ENCODE results near the gene RARB.

Gene RARB

GRCh38 chr3:25472731-25473130, 44.7 kb downstream of the RARB start:
- DNase-seq (ENCODE audit: low spot score), result peak; percentile 40

GRCh38 chr3:25473246-25473645, 45.2 kb downstream of the RARB start:
- DNase-seq (ENCODE audit: low spot score), result peak; percentile 69

DNA sequence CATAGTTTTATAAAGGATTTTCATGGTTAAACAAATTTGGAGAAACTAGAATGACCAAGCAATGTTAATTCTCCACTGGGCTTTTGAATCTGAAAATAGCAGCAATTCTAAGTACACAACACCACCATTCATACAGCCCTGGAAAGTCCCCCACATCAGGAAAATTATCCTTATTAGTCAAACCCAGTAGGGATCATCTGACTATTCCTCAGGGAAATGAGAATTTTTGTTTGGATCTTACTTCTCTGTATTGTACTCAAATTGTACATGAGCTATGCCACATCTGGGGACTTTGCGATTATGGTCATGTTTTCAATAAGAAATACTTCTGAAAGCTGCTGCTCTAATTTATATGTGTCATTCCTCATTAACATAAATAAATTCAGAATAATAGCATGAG, 46.0 kb downstream of the RARB start:
- DNase-seq (ENCODE audit: low spot score), result no peak

DNA sequence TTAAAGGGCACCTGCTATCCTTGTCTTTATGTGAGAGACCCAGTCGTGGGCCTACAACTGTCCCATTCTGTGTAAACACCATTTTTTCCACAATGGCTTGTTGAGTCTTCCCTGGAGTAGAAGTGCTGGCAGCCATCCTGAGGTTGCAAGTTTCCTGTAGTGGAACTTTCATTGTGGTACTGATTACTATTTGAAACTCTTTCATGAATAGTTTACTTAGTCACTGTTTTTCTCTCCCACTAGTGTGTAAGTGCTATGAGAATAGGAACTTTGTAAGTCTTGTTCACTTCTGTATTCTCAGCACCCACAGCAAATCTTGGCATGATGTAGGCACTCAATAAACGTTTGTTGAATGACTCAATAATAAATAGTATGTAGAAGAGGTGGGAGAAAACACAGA, 48.6 kb downstream of the RARB start:
- no peak for DNase-seq (ENCODE audit: low spot score)

DNA sequence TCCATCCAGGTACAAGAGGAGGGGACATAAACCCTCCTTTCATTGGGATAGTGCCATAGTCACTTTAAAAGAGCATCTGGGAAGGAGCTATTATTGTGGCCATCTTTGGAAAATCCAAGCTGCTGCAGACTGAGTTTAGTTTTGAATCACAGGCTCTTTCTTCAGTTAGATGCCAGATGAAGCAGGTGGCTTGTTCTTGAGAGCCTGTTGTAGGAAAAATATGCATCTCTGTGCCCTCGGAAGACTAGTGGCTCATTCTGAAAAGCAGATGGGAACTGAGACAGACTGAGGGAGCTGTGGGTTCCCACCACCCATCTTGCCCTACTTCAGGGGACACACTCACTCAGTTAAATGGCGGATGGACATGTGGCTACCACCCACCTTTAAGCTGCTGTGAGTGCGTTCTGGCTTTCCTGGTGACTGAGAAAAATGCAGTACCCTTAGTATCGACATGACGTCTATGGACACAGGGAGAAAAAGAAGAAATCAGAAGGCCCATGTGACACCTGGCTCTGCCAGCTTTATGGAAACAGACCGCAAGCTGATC, 50.2 kb downstream of the RARB start:
- DNase-seq (ENCODE audit: low spot score), result no peak

- no peak for DNase-seq (ENCODE audit: low spot score)
These were observed 51.1 kb downstream of the RARB start for GRCh38 chr3:25478964-25479726.

DNA sequence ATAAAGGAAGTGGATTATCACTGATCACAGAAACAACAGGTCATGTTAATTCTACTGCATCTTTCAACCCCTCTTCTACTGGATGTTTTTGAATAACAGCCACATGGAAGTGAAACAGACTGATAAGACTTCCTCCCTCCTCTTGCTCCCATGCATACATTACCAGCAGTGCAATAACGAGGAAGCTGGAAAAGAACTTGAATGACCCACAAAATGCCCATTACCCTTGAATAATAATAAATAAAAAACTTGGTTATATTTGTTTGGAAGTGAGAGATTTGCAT, 51.6 kb downstream of the RARB start:
- DNase-seq (ENCODE audit: low spot score), result no peak

DNA sequence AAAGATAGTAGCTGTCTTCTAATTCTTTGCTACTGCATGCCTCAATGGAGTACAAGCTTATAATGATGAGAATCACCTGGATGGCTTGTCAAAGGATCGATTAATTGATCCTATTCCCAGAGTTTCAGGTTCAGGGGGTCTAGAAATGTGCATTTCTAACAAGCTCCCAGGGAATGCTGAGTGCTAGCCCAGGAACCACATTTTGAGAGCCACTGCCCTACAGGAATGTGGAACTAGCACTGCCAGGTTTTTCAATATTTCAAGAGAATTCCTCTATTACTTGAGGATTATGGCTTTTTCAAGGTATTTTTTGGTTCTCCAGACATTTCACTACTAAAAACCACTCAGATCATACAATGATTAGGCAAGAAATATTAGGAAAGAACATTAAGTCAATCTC, 52.7 kb downstream of the RARB start:
- DNase-seq (ENCODE audit: low spot score), result no peak

GRCh38 chr3:25481386-25481785, 53.3 kb downstream of the RARB start:
- DNase-seq (ENCODE audit: low spot score), result no peak

DNA sequence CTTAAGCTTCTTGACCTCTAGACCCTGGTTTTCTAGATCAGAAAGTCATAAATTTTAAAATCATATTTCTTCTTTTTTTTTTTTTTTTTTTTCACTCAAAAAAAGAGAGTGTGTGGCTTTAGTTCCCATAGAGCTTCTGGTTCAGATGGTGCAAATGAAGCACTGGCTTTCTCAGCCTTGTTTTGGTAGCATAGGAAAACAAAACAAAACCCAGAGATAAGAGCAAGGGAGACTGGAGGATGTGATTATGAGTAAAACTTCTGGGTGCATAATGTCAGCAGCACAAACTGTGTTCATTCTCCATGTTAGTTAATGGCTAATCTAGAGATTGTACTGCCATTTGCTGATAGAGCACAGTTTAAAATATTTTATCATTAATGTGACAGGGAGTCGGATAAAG, 55.4 kb downstream of the RARB start:
- DNase-seq (ENCODE audit: low spot score), result no peak

DNA sequence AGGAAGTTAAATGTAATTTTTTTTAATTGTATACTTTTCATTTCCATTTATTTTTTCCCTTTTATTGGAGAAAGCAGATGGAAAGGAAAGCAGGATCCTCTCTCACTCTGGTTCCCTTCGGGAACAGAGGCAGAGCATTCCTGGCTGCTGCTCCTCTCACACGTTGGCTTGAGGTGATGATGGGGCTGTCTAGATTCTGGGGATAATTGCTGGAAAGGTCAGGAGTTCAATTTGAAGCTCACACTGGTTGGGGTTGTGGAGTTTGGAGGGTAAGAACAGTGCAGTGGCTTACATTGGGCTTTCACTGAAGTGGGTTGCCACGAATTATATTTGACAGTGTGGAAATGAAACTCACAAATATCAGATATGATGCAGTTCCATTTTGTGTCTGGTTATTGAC, 57.6 kb downstream of the RARB start:
- DNase-seq (ENCODE audit: low spot score), result no peak

GRCh38 chr3:25486932-25487331, 58.9 kb downstream of the RARB start:
- DNase-seq (ENCODE audit: low spot score), result no peak

- no peak for DNase-seq (ENCODE audit: low spot score)
These were observed 62.0 kb downstream of the RARB start for GRCh38 chr3:25489858-25490593.

DNA sequence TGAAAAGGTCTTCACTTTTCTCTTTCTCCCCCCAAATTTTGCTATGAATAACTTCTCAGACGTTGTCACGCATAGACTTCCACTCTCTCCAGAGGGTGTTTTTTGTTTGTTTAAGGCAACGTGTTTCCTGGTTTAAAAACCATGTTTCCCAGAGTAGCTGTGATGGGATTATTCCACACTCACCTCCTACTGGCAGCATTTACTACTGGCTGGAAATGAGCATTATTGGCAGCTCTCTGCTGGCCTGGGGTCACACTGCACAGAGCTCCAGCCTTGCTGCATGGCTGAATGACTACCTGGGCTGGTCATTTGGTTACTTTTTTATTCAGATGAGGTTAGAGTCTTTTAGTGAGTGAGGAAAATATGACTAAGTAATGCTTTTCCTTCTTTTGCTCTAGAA, 65.2 kb downstream of the RARB start:
- no peak for DNase-seq (ENCODE audit: low spot score)

- no peak for DNase-seq (ENCODE audit: low spot score)
These were observed 65.7 kb downstream of the RARB start for GRCh38 chr3:25493786-25494185.

GRCh38 chr3:25495304-25495703, 67.2 kb downstream of the RARB start:
- DNase-seq (ENCODE audit: low spot score), result no peak

DNA sequence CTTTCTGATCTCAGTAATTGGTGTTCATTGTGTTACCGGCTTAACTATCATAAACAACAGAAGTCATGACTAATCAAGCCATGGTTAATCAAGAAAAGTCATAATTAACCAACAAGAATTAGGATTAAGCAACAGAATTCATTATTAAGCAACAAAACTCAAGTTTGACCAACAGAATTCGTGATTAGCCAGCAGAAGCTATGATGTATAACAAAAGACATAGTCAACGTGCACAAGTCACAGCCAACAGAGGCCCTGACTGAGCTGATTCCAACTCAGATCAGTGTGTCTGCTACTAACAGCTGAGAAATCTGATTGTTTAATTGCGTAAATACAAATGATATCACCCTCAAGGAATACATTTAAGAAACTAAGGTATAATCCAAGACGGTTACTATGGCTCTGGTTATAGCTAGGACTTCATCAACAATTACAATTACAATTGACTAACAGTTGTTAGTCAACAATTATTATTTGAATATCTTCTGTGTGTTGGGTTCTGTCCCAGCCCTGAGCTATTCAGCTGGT, 67.7 kb downstream of the RARB start:
- no peak for DNase-seq (ENCODE audit: low spot score)

DNA sequence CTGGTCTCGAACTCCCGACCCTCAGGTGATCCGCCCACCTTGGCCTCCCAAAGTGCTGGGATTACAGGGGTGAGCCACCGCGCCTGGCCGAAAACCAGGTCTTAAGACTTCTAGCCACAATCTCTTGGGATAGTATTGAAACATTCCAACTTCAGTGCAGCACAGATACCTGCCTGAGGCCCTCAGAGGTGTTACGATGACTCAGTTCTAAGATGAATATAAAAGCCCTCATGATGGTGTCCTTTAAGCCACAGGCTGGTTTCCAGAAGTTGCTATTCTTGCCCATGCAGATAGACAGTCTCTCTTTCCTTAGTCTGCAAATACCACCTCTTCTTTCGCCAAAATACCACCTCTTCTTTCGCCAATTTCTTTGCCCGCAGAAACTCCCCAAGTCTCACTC, 69.0 kb downstream of the RARB start:
- no peak for DNase-seq (ENCODE audit: low spot score)

- DNase-seq (ENCODE audit: low spot score), result no peak
These were observed 72.7 kb downstream of the RARB start for GRCh38 chr3:25500706-25501210.

- no peak for DNase-seq (ENCODE audit: low spot score)
These were observed 74.2 kb downstream of the RARB start for GRCh38 chr3:25502233-25502632.

DNA sequence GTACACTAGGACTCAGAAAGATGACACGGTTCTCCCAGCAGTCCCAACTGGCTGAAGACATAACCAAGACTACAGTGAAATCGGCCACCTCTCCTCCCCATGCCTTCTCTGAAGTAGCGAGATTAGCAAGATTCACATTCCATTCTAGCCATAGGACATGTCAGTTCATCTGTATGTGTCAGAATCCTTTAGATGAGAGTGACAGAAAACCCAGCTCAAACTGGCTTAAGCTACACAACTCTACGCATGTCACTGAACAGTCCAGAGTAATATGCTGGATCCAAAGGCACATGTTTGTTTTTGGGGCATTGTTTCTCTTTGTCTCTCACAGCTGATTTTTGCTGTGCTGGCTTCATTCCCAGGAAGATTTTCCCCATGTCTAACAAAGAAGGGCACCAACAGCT, 75.8 kb downstream of the RARB start:
- DNase-seq (ENCODE audit: low spot score), result no peak

DNA sequence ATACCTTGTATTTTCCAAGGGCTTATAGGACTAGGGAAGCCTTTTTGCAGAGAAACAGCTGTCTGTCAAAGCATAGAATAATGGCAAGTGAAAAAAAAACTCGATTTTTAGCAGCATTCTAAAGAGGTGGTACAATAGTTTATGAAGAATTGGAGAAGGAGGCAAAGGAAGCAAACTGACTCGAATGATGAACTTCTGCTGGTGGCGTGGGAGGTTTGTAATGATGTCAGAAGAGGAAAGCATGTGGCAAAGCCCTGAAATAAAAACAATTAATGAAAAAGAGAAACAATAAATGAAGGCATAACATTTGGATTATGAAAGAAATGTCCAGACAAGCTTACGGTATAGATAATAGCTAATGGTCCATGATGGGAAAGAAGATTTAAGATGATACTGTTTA, 77.5 kb downstream of the RARB start:
- no peak for DNase-seq (ENCODE audit: low spot score)

GRCh38 chr3:25507811-25508210, 79.7 kb downstream of the RARB start:
- no peak for DNase-seq (ENCODE audit: low spot score)
